Glutamatergic neuron (in vitro differentiated cells): ENCODE results near the gene OR8G1. TPM values are rescaled to one million over a fixed set of nuclear protein-coding genes. Genes with fewer than 3 reads are reported as not detected.

ENCODE experiments used
- DNase-seq: peaks from one replicate; pipeline ENCODE4 v3.0.0; 2022
- H3K27ac Mint-ChIP-seq: one replicate; pipeline ENCODE4 v1.8.0; 2020; ENCODE audit warnings: mild to moderate bottlenecking, mixed read lengths, inconsistent platforms; ENCODE audit not compliant: unreplicated experiment
- H3K27me3 Mint-ChIP-seq: one replicate; pipeline ENCODE4 v1.8.0; 2020; ENCODE audit warnings: mild to moderate bottlenecking, moderate library complexity, mixed read lengths, inconsistent platforms; ENCODE audit not compliant: unreplicated experiment
- H3K36me3 Mint-ChIP-seq: one replicate; pipeline ENCODE4 v1.8.0; 2020; ENCODE audit warnings: mild to moderate bottlenecking, mixed read lengths, inconsistent platforms; ENCODE audit not compliant: unreplicated experiment
- H3K4me1 Mint-ChIP-seq: one replicate; pipeline ENCODE4 v1.8.0; 2020; ENCODE audit warnings: mild to moderate bottlenecking, low read depth, mixed read lengths, inconsistent platforms; ENCODE audit not compliant: unreplicated experiment
- H3K4me3 Mint-ChIP-seq: one replicate; pipeline ENCODE4 v1.8.0; 2020; ENCODE audit warnings: mild to moderate bottlenecking, mixed read lengths, inconsistent platforms; ENCODE audit not compliant: unreplicated experiment
- H3K9me3 Mint-ChIP-seq: one replicate; pipeline ENCODE4 v1.8.0; 2020; ENCODE audit warnings: mild to moderate bottlenecking, moderate library complexity, mixed read lengths, inconsistent platforms; ENCODE audit not compliant: unreplicated experiment
- long read RNA-seq: library from polyadenylated mRNA; unstranded; transcript quantifications from one replicate; pipeline ENCODE4 v2.0.0, GENCODE V29; 2020; ENCODE audit not compliant: unreplicated experiment
- total RNA-seq: library from RNA; stranded (reverse); fragmentation: NEBNext Ultra II Directional; extraction: Animal tissue kit (Norgen Biotek cat#: 25700); gene quantifications from one replicate; pipeline ENCODE4 v1.2.1, GENCODE V29; 2021; ENCODE audit not compliant: unreplicated experiment
- TF ChIP-seq, protein P1 (sequence below): fragments of 200-600 bp; sonication (generic); IDR thresholded peaks from one replicate; pipeline ENCODE4 v1.5.0; 2021; ENCODE audit not compliant: partially characterized antibody, unreplicated experiment

Gene OR8G1, protein sequence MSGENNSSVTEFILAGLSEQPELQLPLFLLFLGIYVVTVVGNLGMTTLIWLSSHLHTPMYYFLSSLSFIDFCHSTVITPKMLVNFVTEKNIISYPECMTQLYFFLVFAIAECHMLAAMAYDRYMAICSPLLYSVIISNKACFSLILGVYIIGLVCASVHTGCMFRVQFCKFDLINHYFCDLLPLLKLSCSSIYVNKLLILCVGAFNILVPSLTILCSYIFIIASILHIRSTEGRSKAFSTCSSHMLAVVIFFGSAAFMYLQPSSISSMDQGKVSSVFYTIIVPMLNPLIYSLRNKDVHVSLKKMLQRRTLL
- total RNA-seq = not detected
- long read RNA-seq = 0 reads

DNA sequence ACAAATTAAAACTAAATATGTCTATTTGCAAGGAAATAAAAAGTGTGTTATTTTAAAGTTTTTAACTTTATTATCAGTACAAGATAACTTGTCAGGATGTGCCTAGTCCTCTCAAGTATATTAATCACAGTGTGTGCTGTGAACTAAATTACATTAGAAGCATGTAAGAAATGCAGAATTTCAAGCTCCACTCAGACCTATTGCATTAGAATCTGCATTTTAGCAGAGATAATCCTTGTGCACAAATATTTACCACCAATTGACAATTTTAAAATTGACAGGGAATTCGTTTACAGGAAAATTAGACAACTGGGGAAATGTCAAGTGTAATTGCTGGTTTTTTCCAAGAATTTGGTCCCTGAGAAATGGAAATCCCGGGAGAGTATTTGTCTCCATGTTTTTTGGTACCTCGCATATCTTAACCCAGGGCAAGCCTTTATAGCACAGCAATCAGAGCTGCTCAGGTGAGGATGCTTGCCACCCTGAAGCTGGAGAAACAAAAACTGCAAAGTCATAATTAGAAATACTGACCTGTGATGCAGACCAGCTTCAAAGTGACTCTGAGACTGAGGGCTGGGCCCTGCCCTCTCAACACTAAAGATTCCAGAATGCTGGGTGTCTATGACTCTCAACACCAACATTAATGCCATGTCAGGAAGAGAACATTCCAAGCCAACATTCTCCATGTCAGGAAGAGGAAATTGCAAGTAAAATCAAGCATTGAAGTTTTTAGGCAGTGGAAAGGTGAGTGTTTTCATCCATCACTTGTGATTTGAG, at the start of gene OR8G1:
Gene OR8G1, plus strand, starts transcription at position 475 of the 777 bp plus-strand sequence. CDS start 8,581 bp downstream, outside the sequence.
- H3K4me1 Mint-ChIP-seq = no peaks in the 10 kb centered on the region
- no peaks in the 10 kb centered on the region for H3K36me3 Mint-ChIP-seq
- H3K27me3 Mint-ChIP-seq = no peaks in the 10 kb centered on the region
- no peak for DNase-seq
- TF ChIP-seq, protein P1, sequence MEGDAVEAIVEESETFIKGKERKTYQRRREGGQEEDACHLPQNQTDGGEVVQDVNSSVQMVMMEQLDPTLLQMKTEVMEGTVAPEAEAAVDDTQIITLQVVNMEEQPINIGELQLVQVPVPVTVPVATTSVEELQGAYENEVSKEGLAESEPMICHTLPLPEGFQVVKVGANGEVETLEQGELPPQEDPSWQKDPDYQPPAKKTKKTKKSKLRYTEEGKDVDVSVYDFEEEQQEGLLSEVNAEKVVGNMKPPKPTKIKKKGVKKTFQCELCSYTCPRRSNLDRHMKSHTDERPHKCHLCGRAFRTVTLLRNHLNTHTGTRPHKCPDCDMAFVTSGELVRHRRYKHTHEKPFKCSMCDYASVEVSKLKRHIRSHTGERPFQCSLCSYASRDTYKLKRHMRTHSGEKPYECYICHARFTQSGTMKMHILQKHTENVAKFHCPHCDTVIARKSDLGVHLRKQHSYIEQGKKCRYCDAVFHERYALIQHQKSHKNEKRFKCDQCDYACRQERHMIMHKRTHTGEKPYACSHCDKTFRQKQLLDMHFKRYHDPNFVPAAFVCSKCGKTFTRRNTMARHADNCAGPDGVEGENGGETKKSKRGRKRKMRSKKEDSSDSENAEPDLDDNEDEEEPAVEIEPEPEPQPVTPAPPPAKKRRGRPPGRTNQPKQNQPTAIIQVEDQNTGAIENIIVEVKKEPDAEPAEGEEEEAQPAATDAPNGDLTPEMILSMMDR = no peak
- H3K9me3 Mint-ChIP-seq = no peaks in the 10 kb centered on the region
- H3K4me3 Mint-ChIP-seq = no peak within 1 kb of the TSS
- H3K27ac Mint-ChIP-seq = no peak within 1 kb of the TSS

DNA sequence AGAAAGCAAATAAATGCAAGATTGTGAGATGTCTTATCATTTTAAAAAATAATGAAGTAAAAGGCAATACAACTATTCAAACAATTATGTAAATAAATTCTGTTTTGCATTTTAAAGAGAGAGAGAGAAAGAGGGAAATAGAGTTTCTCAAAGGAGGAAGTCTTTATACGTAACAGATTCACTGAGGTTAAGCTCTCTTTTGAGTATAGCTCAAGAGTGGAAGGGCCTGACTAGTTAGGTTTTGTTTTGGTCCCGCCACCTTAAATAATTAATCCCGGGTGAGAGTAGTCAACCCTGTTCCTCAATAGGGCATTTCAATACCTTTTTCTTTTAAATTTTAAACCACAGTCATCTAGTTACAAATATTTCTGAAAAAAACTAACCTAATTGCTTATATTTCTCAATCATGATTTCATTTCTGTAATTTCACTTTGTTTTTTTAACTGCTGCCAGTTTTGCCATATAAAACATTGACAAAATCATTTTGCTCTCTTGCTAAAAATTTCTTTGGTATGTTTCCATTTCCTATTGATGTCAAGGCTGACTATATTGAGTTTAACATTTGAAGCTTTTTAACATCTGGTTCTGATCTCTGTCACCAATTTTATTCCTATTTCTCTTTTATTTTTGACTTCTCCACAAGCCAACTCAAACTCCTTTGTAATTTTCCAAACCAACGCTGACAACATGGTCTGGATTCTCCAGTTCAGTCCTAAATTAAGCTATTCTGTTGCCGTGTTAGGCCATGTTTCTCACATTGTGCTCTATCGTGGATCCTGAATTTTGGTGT, 47.5 kb upstream of the OR8G1 start:
- DNase-seq = no peak
- Mint-ChIP-seq H3K9me3 (peaks cover 3% of the 10 kb centered on the region), H3K4me3 (no peak overlapping the region), H3K27me3 (peaks cover 2% of the 10 kb centered on the region), H3K27ac (no peak overlapping the region), H3K36me3 (no peaks in the 10 kb centered on the region), H3K4me1 (peaks cover 17% of the 10 kb centered on the region)
- TF ChIP-seq, protein P1 = no peak

DNA sequence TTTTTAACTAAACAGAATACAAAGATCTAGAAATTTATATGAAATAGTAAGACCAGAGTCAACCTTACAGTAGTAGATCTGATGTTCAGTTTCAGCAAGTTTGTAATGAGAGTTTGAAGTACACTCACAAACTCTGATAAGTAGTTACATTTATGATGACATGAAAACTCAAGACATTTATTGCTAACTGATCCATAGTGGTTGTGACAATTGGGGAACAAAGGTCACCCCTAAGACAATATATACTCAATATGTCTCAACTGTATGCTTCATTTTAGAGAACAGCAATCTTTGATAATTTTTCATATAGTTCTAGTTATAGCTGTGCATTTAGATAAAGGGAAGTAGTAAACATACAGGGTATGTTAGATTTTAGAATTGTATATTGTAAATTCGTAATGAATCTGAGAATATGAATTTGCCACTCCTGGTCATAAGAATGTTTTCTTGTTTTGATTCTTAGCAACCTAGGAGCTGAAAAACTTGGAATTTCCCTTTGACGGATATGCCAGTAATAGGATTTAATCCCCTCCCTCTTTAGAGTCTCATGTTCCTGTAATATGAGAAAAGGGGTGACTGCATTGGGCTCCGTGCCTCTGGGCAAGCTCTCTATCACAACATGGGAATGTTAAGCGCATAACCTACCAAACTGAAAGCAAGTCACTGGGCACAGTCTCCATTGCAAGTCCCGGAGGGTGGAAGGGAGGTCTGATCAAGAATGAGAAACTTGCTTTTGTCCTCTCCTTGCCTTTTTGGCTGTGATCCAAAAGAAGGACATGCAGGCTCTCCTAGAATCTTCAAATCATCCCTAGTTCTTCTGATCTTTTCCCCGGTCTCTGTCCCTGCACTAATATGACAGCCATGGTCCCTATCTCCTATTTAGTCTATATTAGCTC, 46.4 kb upstream of the OR8G1 start:
- no peak for DNase-seq

DNA sequence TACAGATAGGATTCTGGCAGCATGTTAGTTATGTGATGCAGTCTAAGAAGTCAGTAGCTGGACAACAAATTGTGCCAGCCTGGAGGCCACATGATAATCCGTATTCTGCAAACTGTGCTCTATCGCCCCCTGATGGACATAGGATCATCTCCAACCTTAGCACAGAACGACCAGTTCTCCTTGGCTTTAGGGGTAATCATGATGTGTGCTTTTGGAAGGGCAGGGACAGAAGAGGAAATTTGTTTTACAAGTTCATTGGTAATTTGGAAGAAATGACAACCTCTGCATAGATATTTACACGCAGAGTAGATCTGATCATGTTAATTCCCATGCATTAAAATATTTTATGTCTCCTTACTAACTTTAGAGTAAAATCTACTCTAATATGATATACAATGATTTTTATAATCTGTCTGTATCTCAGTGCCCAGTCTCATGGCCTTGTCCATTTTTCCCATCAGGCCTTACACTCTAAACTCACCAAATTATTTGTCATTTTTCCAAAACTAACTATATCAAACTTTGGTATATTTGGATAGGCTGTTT, 45.6 kb upstream of the OR8G1 start:
- peak; percentile 41 for DNase-seq
- TF ChIP-seq, protein P1 = peak; percentile 74
- H3K27ac Mint-ChIP-seq = no peak overlapping the region
- H3K27me3 Mint-ChIP-seq = peaks cover 2% of the 10 kb centered on the region
- H3K36me3 Mint-ChIP-seq = no peaks in the 10 kb centered on the region
- H3K4me1 Mint-ChIP-seq = peaks cover 10% of the 10 kb centered on the region
- H3K4me3 Mint-ChIP-seq = no peak overlapping the region
- H3K9me3 Mint-ChIP-seq = peaks cover 3% of the 10 kb centered on the region

More for the DNA sequence above, 46.4 kb upstream of the OR8G1 start:
- Mint-ChIP-seq H3K4me3 (no peak overlapping the region), H3K27me3 (peaks cover 2% of the 10 kb centered on the region), H3K4me1 (peaks cover 18% of the 10 kb centered on the region), H3K36me3 (no peaks in the 10 kb centered on the region), H3K27ac (no peak overlapping the region), H3K9me3 (peaks cover 5% of the 10 kb centered on the region)
- TF ChIP-seq, protein P1 = no peak
